Stomach (tissue), 4 donors: ENCODE measurements around the gene PLPP1.

ENCODE experiments used
- EP300 ChIP-seq: sonication (generic); formaldehyde crosslinking; IDR thresholded peaks from one replicate; pipeline ENCODE4 v1.6.1; 2017; ENCODE audit warnings: antibody characterized with exemption
- POLR2AphosphoS5 ChIP-seq, 3 donors: sonication (generic); formaldehyde crosslinking; IDR thresholded peaks; one replicate each; pipeline ENCODE4 v1.6.1; 2016; ENCODE audit warnings: antibody characterized with exemption in 3 of 3

- TF ChIP-seq POLR2AphosphoS5 (IDR thresholded peaks at IDR 0.05) (no peak), EP300 (no peak)
Observed at GRCh38 chr5:55451976-55452375, 82.8 kb downstream of the PLPP1 start.
